NCI-H345 treated with DMSO at 0.1 percent for 48 hours (cell line): ENCODE results near the gene SLC4A9.

Experiments used
- DNase-seq: peaks from one replicate; lab custom pipeline; 2025; ENCODE audit not compliant: unreplicated experiment; lab: John Stamatoyannopoulos, UW

Gene SLC4A9

GRCh38 chr5:140360681-140361479 lies 886 bp downstream of the SLC4A9 start:
- DNase-seq: no peak

GRCh38 chr5:140361901-140362300 lies 1.9 kb downstream of the SLC4A9 start:
- no peak for DNase-seq

- DNase-seq: no peak
Measured at GRCh38 chr5:140362311-140362710, 2.3 kb downstream of the SLC4A9 start.

GRCh38 chr5:140362875-140363630 lies 3.1 kb downstream of the SLC4A9 start:
- DNase-seq: no peak

- DNase-seq: no peak
Measured at GRCh38 chr5:140363631-140364471, 3.9 kb downstream of the SLC4A9 start.

GRCh38 chr5:140364472-140364765 lies 4.4 kb downstream of the SLC4A9 start:
- DNase-seq: no peak

GRCh38 chr5:140365282-140365681 lies 5.3 kb downstream of the SLC4A9 start:
- no peak for DNase-seq

GRCh38 chr5:140365941-140366340 lies 5.9 kb downstream of the SLC4A9 start:
- DNase-seq: no peak

GRCh38 chr5:140366589-140367255 lies 6.7 kb downstream of the SLC4A9 start:
- no peak for DNase-seq

- no peak for DNase-seq
Measured at GRCh38 chr5:140367256-140368013, 7.4 kb downstream of the SLC4A9 start.

GRCh38 chr5:140371356-140372151 lies 11.6 kb downstream of the SLC4A9 start:
- DNase-seq: no peak

GRCh38 chr5:140372971-140373487 lies 13.0 kb downstream of the SLC4A9 start:
- DNase-seq: peak; percentile 25

GRCh38 chr5:140381351-140381750 lies 21.4 kb downstream of the SLC4A9 start:
- no peak for DNase-seq

GRCh38 chr5:140381972-140382371 lies 22.0 kb downstream of the SLC4A9 start:
- no peak for DNase-seq

GRCh38 chr5:140382866-140383265 lies 22.9 kb downstream of the SLC4A9 start:
- no peak for DNase-seq

GRCh38 chr5:140383300-140383699 lies 23.3 kb downstream of the SLC4A9 start:
- no peak for DNase-seq

- no peak for DNase-seq
Measured at GRCh38 chr5:140388052-140388451, 28.1 kb downstream of the SLC4A9 start.

- DNase-seq: no peak
Measured at GRCh38 chr5:140391312-140391711, 31.3 kb downstream of the SLC4A9 start.

GRCh38 chr5:140391732-140392131 lies 31.7 kb downstream of the SLC4A9 start:
- no peak for DNase-seq
